OCI-LY1 (cell line): ENCODE results near the gene ZNF275.

Source experiments
- CTCF ChIP-seq: fragments of 200-600 bp; sonication (generic), shearing (Covaris generic); IDR thresholded peaks from 2 replicates; pipeline ENCODE4 v1.5.1; 2017; ENCODE audit warnings: mild to moderate bottlenecking, antibody characterized with exemption, low read length, moderate library complexity, mixed read lengths
- EZH2 ChIP-seq: fragments of 200-600 bp; sonication (generic), shearing (Covaris generic); IDR thresholded peaks from 2 replicates; pipeline ENCODE4 v1.8.0; 2017; ENCODE audit warnings: borderline replicate concordance, mixed run types, mild to moderate bottlenecking, antibody characterized with exemption, low read length, moderate library complexity, mixed read lengths

- no peak for TF ChIP-seq CTCF
- TF ChIP-seq EZH2: no peak
Measured at GRCh38 chrX:153370293-153371055, 36.5 kb downstream of the ZNF275 start.
